ENCODE data around the gene NLN.

NLN gene

DNA sequence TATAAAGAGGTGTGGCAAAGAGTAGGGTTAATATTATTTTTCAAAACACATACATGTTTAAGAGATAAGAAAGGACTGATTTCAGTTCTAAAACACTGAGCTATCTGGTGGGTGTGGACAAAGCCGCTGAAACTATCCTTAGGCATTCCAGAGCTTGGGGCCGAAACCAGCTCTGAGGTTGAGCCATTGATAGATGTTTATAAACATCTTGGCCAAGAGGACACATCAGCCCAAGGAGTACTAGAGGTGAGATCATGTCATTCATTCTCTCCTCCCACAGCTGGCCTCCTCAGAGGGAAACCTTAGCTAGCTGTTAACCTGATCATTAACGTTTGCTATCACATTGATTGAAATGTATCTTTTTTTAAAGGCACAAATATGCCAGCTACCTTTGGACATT lies 89.9 kb downstream of the NLN start:
- DNase-seq, result no peak

GRCh38 chr5:65812648-65813047 lies 90.6 kb downstream of the NLN start:
- no peak for DNase-seq

GRCh38 chr5:65813174-65813573 lies 91.2 kb downstream of the NLN start:
- no peak for DNase-seq

- peak; percentile 27 for DNase-seq
Measured at GRCh38 chr5:65815161-65815560, 93.2 kb downstream of the NLN start.

DNA sequence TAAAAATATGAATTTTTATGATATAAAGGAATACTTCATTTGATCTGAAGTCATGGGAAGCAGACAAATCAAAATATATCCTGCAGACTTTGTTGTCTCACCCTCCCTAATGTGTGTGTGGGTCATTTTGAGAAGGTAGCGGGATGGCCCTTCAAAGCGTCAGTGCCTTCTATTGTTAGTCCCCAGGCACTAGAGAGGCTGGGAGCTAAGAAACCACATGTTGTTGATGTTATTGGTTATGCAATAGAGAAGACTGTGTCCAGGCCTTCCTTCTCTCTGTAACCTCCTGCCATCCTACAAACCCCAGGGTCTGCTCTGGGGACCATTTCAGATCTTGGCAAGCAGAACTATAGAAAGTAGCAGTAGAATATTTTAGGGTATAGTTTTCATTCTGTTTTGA lies 94.7 kb downstream of the NLN start:
- DNase-seq, result no peak

GRCh38 chr5:65817931-65818330 lies 95.9 kb downstream of the NLN start:
- no peak for DNase-seq

GRCh38 chr5:65818592-65818991 lies 96.6 kb downstream of the NLN start:
- DNase-seq, result no peak

DNA sequence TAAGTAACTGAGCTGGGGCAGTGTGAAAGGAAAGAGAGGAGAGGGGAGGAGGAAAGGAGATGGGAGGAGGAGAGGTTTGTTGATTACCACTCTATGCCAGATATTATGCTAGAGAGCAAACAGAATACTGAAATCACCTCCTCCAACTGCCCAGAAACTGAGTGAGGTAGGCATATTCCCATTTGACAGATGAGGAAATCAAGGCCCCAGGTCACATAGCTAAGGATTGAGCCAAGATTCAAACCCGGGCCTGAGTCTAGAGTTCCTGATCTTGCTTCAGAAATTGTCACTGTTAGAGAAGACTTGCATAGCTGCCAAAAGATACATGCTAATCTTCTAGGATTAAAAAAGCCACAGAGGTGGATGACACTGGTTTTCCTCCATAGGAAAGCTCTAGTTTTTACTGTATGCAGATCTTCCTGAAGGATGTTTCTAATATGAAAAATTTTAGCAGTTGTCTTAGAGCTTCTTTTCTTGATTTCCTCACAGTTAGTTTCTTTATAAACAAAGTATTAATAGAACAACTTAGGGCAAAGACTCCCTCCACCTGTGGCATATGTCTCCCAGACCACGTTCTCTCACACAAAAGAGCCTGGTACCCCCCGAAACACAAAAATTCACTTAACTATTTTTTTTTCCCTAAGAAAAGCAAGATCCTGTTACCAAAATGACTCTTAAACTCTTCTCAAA lies 97.4 kb downstream of the NLN start:
- DNase-seq, result no peak

DNA sequence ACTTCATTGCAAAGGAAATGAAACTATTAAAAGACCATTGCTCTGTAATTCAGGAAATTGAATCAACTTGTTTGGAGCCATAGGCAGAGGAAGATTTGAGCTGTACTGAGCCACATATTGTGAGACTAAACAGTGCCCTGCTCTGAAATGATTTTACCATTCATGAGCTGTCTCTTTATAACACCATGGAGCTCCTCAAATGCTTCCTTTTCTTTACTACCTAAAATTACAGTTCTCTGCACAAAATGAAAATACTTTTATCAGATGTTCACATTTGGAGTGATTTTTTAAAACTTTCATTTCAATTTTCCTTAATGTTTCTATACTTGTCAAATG lies 97.9 kb downstream of the NLN start:
- no peak for DNase-seq

- DNase-seq, result no peak
Measured at GRCh38 chr5:65820373-65820772, 98.4 kb downstream of the NLN start.

- DNase-seq, result no peak
Measured at GRCh38 chr5:65821966-65822365, 100.0 kb downstream of the NLN start.

DNA sequence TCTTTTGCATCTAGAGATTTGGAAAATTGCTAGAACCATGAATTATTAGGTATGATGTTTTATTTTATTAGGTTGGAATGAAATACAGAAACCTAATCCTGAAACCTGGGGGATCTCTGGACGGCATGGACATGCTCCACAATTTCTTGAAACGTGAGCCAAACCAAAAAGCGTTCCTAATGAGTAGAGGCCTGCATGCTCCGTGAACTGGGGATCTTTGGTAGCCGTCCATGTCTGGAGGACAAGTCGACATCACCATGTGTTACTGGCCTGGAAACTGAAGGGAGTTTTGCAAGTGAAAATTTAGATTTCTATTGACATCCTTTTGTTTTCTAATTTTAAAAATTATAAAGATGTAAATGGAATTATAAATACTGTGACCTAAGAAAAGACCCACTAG lies 100.7 kb downstream of the NLN start:
- DNase-seq, result no peak

- DNase-seq, result no peak
Measured at GRCh38 chr5:65823204-65823603, 101.2 kb downstream of the NLN start.

DNA sequence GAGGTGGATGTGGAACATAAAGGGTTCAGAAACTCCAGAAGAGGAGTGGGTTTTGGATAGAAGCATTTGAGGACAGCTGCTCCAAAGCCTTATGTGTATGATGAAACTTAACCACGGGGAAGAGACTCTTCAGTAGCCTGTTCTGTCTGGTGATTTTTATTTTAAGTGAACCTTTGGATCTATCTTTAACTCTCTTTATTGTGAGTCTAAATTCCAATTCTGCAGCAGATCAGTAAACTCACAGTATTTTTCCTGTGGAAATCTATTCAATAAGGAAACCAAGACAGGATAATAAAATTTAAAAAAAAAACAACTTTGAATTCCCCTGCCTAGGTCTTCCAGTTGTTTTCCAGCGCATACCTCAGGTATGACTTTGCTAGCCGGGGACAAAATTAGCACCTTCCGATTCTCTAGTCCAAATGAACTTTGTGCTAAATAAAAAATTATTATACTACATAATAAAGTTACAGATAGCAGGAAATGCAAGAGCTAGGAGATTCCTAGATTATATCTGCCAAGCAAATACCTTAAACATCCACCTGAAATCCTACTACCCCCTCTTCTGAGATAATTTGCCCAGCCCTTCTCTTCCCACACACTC lies 101.9 kb downstream of the NLN start:
- DNase-seq, result no peak

DNA sequence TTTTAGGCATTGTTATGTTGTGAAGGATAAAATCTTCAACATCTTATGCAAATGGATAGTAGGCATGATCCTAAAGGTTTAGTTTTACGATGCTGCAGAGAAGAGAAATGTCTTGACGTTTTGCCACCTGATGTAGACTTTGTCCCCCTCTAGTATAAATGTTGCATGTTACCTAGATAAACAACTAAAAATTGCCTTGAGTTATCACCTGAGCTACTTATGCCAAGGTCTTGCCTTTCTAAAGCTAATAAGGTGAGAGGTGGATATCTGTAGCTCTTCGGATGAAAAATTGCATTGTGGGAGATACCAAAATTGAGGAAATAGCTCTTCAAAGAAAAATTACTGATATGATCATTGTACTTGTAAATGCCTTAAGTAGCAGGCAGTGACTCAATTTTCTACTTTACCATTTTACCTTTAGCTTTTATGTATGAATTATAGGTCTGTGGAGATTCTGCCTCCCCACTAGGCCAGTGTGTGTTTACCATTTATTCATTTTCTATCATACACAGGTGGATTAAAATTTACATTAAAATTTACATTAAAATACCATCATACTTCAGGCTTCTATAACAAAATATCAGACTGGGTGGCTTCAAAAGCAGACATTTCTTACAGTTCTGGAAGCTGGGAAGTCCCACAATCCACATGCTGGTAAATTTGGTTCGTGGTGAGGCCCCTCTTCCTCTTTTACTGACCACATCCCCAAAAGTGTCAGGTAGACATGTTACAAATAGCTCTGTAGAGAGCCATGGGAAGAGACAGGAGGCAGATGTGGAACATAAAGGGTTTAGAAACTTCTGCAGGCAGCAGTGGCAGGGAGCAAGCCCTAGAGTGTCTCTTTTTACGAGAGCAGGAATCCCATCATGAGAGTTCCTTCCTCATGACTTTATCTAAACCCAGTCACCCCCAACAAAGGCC lies 103.7 kb downstream of the NLN start:
- DNase-seq, result no peak

DNA sequence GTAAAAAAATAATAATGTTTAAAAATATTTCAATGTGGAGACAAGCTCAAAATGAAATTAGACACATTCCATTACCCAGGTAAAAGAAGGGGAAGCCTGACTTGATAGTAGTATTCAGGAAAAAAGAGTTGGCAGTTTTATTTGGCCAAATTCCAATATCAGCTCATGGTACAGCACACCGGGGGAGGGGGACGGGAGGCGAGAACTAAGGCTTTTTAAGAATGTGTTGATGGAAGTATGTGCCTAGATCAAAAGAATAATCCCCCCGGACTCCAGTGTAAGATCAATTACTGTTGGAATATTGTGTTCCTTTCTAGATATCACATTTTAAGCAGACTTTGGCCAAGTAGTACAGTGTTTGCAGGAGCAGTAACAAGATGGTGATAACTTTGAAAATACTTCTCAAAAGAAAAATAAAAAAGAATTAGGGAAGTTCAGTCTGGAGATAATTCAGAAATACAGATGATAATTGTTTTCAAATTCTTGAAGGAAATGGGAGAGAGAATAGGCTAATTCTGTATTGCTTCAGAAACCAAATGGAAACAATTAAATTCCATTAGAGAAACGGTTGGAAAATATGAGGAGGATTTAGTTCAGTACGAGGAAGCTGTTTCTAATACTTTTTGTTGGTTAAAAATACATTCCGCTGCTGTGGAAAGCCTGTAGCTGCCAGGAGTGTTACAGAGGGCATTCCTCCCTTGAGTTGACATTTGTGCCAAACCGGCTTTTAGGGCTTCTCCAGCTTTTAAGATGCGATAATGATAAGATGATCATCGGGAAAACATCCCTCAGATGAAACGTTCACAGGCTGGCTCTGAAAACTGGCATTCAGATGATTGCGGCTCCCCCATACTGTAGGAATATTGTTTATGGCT lies 106.3 kb downstream of the NLN start:
- no peak for DNase-seq

DNA sequence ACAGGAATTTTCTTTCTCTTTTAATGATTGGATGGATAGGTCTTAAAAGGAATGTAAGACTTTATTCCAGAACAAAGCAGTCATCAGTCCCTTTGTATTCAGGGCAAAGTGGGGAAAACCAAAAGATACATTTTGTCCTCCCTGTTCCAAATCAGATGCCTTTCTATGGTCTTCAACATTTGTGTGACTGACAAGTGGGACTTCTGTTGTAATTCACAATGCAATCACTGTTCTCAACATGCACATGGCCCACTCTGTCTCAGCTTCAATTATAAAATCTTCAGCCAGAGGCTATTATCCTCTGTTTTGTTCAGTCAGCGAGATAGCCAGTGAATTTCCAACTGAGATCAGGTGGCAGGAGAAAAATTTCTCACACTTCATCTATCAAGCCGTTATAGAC lies 108.9 kb downstream of the NLN start:
- peak; percentile 37 for DNase-seq

DNA sequence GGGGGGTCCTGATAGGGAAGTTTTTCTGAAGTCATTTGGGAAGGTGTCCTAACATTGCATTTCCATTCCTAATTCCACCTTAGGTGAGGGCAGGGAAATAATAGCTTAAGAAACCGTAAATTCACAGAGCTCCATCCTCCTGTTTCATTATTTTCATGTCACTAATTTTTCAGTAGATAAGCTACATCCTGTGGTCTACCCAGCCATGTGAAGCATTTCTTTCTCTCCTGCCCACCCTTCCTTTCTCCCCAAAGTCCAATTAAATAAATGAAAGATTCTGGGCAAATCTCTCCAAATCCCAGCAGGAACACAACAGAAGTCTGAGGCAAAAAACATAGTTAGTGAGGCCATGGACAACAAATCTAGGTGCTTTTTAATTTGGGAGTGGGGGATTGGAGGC lies 109.3 kb downstream of the NLN start:
- DNase-seq, result no peak

DNA sequence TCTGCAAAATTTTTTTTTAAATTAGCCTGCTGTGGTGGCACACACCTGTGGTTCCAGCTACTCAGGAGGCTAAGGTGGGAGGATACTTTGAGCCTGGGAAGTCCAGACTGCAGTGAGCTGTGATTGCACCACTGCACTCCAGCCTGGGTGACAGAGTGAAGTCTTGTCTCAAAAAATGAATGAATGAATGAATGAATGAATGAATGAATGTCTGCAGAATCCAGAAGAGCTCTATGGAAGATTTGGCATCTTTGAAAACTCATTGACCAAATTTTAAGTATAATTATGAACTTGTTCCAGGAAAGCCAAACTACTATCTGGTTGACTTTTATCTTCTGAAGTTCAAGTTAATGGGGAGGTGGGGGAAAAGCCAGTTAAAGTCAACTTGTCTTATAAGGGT lies 110.1 kb downstream of the NLN start:
- DNase-seq, result no peak

DNA sequence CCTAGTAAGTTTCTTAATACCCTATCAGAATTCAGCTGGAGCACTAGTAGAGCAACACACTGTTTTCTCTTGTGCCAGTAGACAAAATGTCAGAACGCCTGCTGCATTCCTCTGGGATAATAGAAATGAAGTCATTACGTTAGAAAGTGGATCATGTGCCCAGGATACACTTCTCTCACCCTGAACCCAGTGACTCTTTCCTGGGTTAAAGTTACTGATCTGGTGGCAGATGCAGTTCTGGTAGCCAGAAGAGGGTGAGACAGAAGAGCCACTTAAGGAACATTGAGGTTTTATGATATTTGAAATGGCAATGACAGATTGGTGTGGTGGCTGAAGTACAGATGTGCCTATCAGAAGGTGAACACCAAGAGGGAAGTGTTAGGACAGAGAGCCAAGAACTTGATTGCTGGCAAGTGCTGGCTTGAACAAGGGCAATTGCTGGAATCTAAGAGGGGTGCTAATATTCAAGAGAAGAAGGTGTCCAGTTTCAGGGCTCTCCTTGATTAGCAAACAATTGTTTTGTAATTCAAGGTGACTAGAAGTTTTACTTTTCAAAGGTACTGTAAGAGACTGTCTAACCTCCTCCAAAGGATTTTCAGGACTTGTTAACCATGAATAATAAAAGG lies 110.7 kb downstream of the NLN start:
- no peak for DNase-seq

DNA sequence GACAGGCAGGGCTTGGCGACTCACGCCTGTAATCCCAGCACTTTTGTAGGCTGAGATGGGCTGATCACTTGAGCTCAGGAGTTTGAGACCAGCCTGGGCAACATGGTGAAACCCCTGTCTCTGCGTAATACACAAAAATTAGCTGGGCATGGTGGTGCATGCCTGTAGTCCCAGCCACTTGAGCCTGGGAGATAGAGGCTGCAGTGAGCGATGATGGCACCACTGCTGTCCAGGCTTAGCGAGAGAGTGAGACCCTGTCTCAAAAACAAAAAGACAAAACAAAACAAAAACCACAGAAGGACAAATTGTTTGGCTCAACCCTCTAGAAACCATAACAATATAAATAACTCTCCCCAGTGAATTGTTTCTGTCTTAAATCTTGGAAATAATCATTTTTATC lies 111.8 kb downstream of the NLN start:
- no peak for DNase-seq

DNA sequence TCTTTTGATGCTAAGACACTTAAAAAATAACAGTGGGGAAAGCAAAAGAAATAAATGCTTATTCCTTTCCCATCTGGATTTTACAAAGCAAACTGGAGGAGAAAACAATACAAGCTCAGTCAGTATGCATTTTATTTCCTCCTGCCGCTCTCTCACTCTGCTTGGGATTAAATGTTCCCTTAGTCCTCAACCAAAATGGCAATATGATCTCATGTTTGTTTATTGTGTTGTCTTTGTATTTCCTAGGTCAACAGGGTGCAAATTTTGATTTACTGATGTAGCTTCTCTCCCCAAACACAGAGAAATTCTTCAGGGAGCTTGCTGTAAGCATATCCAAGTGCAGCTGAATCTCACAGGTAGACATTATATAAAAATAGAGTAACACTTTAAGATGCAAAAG lies 112.3 kb downstream of the NLN start:
- DNase-seq, result no peak

DNA sequence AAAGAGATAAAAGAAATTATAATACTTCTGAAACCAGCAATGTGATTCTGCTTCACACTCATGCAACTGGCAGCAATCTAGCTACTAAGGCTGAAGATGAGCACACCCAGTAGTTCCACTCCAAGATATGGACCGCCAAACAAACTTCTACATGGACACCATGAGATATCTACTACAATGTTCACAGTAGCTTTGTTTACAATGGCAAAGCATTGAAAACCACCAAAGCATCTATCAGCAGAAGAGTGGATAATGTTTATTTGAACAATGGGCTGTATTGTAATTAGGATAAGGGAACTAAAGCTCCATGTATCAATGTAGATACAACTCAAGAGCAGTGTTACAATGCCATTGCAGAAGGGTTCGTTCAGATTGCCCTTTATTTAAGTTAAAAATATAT lies 113.2 kb downstream of the NLN start:
- DNase-seq, result no peak

Data from NCI-H2227 treated with DMSO at 0.1 percent for 48 hours (cell line).